GM23248 (cell line): ENCODE results near the gene PCBP3. TPM values are rescaled to one million over a fixed set of nuclear protein-coding genes. Genes with fewer than 3 reads are reported as not detected.

Source experiments
- DNase-seq: peaks from one replicate; pipeline ENCODE4 v3.0.0-alpha.2; 2015
- H2AFZ ChIP-seq: fragments of 200-600 bp; sonication (generic); 2 replicates; pipeline ENCODE4 v1.6.1; 2016; ENCODE audit warnings: antibody characterized with exemption
- H3F3A ChIP-seq: fragments of 200-600 bp; sonication (generic); 2 replicates; pipeline ENCODE4 v1.6.1; 2016; ENCODE audit warnings: mild to moderate bottlenecking, antibody characterized with exemption, mixed run types; ENCODE audit not compliant: insufficient read depth
- H3K27ac ChIP-seq: fragments of 200-600 bp; sonication (generic); 2 replicates; pipeline ENCODE4 v1.5.1; 2016; ENCODE audit warnings: mild to moderate bottlenecking
- H3K27me3 ChIP-seq: fragments of 200-600 bp; sonication (generic); replicated peaks from 2 replicates; pipeline ENCODE4 v1.6.1; 2016; ENCODE audit warnings: mild to moderate bottlenecking; ENCODE audit not compliant: insufficient read depth
- H3K36me3 ChIP-seq: fragments of 200-600 bp; sonication (generic); 2 replicates; pipeline ENCODE4 v1.6.1; 2016; ENCODE audit warnings: low read depth, mild to moderate bottlenecking
- H3K4me1 ChIP-seq: fragments of 200-600 bp; sonication (generic); 2 replicates; pipeline ENCODE4 v1.6.1; 2016; ENCODE audit warnings: mild to moderate bottlenecking; ENCODE audit not compliant: insufficient read depth
- H3K4me2 ChIP-seq: fragments of 200-600 bp; sonication (generic); one replicate; pipeline ENCODE4 v1.6.1; 2016; ENCODE audit warnings: mild to moderate bottlenecking; ENCODE audit not compliant: unreplicated experiment
- H3K4me3 ChIP-seq: fragments of 200-600 bp; sonication (generic); 2 replicates; pipeline ENCODE4 v1.5.1; 2016; ENCODE audit warnings: mild to moderate bottlenecking
- H3K79me2 ChIP-seq: fragments of 200-600 bp; sonication (generic); 2 replicates; pipeline ENCODE4 v1.6.1; 2016; ENCODE audit warnings: mild to moderate bottlenecking; ENCODE audit not compliant: insufficient read depth
- H3K9ac ChIP-seq: fragments of 200-600 bp; sonication (generic); 2 replicates; pipeline ENCODE4 v1.6.1; 2016; ENCODE audit warnings: mild to moderate bottlenecking
- H3K9me2 ChIP-seq: fragments of 200-600 bp; sonication (generic); 2 replicates; pipeline ENCODE4 v1.6.1; 2016; ENCODE audit warnings: mixed run types, mild to moderate bottlenecking, moderate library complexity; ENCODE audit not compliant: insufficient read depth
- H3K9me3 ChIP-seq: fragments of 200-600 bp; sonication (generic); one replicate; pipeline ENCODE4 v1.6.1; 2017; ENCODE audit warnings: low read depth
- H4K20me1 ChIP-seq: fragments of 200-600 bp; sonication (generic); 2 replicates; pipeline ENCODE4 v1.6.0; 2016; ENCODE audit not compliant: insufficient read depth
- EZH2 ChIP-seq: fragments of 200-600 bp; sonication (generic); IDR thresholded peaks from 2 replicates; pipeline ENCODE4 v1.6.1; 2018; ENCODE audit warnings: antibody characterized with exemption, mild to moderate bottlenecking; ENCODE audit not compliant: insufficient read depth, poor library complexity, severe bottlenecking
- EZH2phosphoT487 ChIP-seq: fragments of 200-600 bp; sonication (generic); IDR thresholded peaks from 2 replicates; pipeline ENCODE4 v1.6.1; 2018; ENCODE audit warnings: antibody characterized with exemption, moderate library complexity, mild to moderate bottlenecking, low read depth; ENCODE audit not compliant: insufficient read depth
- WGBS, 2 experiments: methylation state at CpG; one replicate each; pipeline ENCODE4 v1.1.6; 2015 to 2017; ENCODE audit warnings: low lambda C conversion rate in 2 of 2, low coverage in 1 of 2; ENCODE audit errors: missing lambda C conversion rate in 2 of 2; 5-methylcytosine and 5-hydroxymethylcytosine counted together
- in situ Hi-C: fragments of 300-500 bp; cut with MboI; formaldehyde crosslinking; loops from 2 replicates; pipeline ENCODE4 v1.15.0; 2020
- polyA plus RNA-seq: library from polyadenylated mRNA; unstranded; fragments of >200 nt; fragmentation: Nextera tagmentation; extraction: Ambion mirVana; gene quantifications from 2 replicates; pipeline ENCODE4 v1.2.1, GENCODE V29; 2016
- total RNA-seq: library from RNA; depleted of rRNA; stranded (reverse); fragments of >200 nt; shearing (Covaris generic); gene quantifications from 2 replicates; pipeline ENCODE4 v1.2.3, GENCODE V29; 2014

Gene PCBP3
- total and polyA plus RNA-seq, 2 experiments from 2014 or later, result 0.32 to 1.3 TPM

- no peaks in the 10 kb centered on the region for H4K20me1 ChIP-seq
- no peak for DNase-seq
- no peak overlapping the region for H2AFZ ChIP-seq
- TF ChIP-seq EZH2 (no peak), EZH2phosphoT487 (no peak)
- no peak overlapping the region for H3K4me3 ChIP-seq
- no peak overlapping the region for H3K27ac ChIP-seq
- peaks cover 7% of the 10 kb centered on the region for H3F3A ChIP-seq
- H3K36me3 ChIP-seq, result no peaks in the 10 kb centered on the region
- H3K4me2 ChIP-seq, result no peak overlapping the region
- in situ Hi-C loops, result no loop called here
- H3K9me3 ChIP-seq, result no peaks in the 10 kb centered on the region
- H3K9me2 ChIP-seq, result no peaks in the 10 kb centered on the region
- H3K9ac ChIP-seq, result no peak overlapping the region
- H3K27me3 ChIP-seq, result no peaks in the 10 kb centered on the region
- H3K79me2 ChIP-seq, result no peaks in the 10 kb centered on the region
- WGBS, 2 experiments, result 94 to 96% methylated on average over 18 of the region's 18 CpGs
- H3K4me1 ChIP-seq, result peaks cover 16% of the 10 kb centered on the region
Observed at GRCh38 chr21:45863267-45863666, 219.7 kb downstream of the PCBP3 start.

- in situ Hi-C loops, result no loop called here
- Histone ChIP-seq H3K9me3 (no peaks in the 10 kb centered on the region), H2AFZ (no peak overlapping the region), H4K20me1 (no peaks in the 10 kb centered on the region), H3F3A (peaks cover 7% of the 10 kb centered on the region), H3K79me2 (no peaks in the 10 kb centered on the region), H3K9me2 (no peaks in the 10 kb centered on the region), H3K36me3 (no peaks in the 10 kb centered on the region), H3K4me2 (no peak overlapping the region), H3K4me3 (no peak overlapping the region), H3K4me1 (peaks cover 16% of the 10 kb centered on the region), H3K27me3 (no peaks in the 10 kb centered on the region), H3K27ac (no peak overlapping the region), H3K9ac (no peak overlapping the region)
- no peak for DNase-seq
- 93 to 94% methylated on average over 19 of the region's 19 CpGs for WGBS, 2 experiments
- TF ChIP-seq EZH2phosphoT487 (no peak), EZH2 (no peak)
Observed at GRCh38 chr21:45863751-45864150, 220.2 kb downstream of the PCBP3 start.

- peak; percentile 56 for DNase-seq
- Histone ChIP-seq H4K20me1 (no peaks in the 10 kb centered on the region), H3K9ac (peak overlapping the region; percentile 8; the same call in 1 of the 2 replicates), H3K9me3 (no peaks in the 10 kb centered on the region), H3F3A (peaks cover 7% of the 10 kb centered on the region), H2AFZ (0 out of 2 replicates have a peak overlapping the region, but pooled peaks have one; percentile 3), H3K27ac (peak overlapping the region; percentile 36), H3K4me3 (no peak overlapping the region; the same call in 1 of the 2 replicates), H3K79me2 (no peaks in the 10 kb centered on the region), H3K36me3 (no peaks in the 10 kb centered on the region), H3K4me2 (peak overlapping the region; percentile 65), H3K27me3 (no peaks in the 10 kb centered on the region), H3K9me2 (no peaks in the 10 kb centered on the region), H3K4me1 (peaks cover 19% of the 10 kb centered on the region)
- 35% methylated on average over 5 of the region's 5 CpGs for whole genome bisulfite sequencing, 2 experiments
- in situ Hi-C loops, result no loop called here
- no peak for TF ChIP-seq EZH2phosphoT487
- no peak for TF ChIP-seq EZH2
Observed at GRCh38 chr21:45864436-45864835, 220.9 kb downstream of the PCBP3 start.

GRCh38 chr21:45865106-45865835 lies 221.7 kb downstream of the PCBP3 start:
- TF ChIP-seq EZH2phosphoT487, result 0 out of 2 replicates have a peak, but pooled peaks have one; percentile 43
- TF ChIP-seq EZH2, result no peak
- H2AFZ ChIP-seq, result no peak overlapping the region
- H3K36me3 ChIP-seq, result no peaks in the 10 kb centered on the region
- peak overlapping the region; percentile 36 for H3K27ac ChIP-seq
- H3K9me3 ChIP-seq, result no peaks in the 10 kb centered on the region
- H3K79me2 ChIP-seq, result no peaks in the 10 kb centered on the region
- H3F3A ChIP-seq, result peaks cover 11% of the 10 kb centered on the region
- 67 to 73% methylated on average over 23 to 27 of the region's 27 CpGs for WGBS, 2 experiments
- in situ Hi-C loops, result no loop called here
- H3K4me2 ChIP-seq, result peak overlapping the region; percentile 65
- peaks cover 26% of the 10 kb centered on the region for H3K4me1 ChIP-seq
- H4K20me1 ChIP-seq, result no peaks in the 10 kb centered on the region
- peak; percentile 84 for DNase-seq
- no peak overlapping the region; the same call in 1 of the 2 replicates for H3K4me3 ChIP-seq
- no peaks in the 10 kb centered on the region for H3K27me3 ChIP-seq
- no peak overlapping the region for H3K9ac ChIP-seq
- H3K9me2 ChIP-seq, result no peaks in the 10 kb centered on the region
